ENCODE measurements around the gene PDZD7.

PDZD7 gene

DNA sequence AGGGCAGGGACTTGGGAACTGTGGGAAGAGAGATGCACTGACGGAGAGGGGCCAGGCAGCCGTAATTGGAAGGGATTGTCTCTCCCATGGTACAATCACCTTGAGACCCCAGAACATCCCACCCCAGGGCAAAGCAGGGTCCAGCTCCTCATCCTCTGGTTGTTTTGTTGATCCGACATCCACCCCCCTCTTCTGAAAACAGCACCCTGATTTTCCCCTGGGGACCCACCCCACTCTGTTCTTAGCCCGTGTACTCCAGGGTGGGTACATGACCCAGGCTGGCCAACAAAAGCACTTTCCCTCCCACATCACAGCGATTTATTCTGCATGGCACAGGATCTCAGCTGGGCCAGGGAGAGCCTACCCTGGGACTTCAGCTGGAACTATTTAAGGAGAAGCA is 14.1 kb downstream of the PDZD7 start:
- DNase-seq: no peak

- DNase-seq: no peak
Measured at GRCh38 chr10:101015582-101015973, 15.4 kb downstream of the PDZD7 start.

- no peak for DNase-seq
Measured at GRCh38 chr10:101014966-101015581, 15.9 kb downstream of the PDZD7 start.

- no peak for DNase-seq
Measured at GRCh38 chr10:101014230-101014884, 16.6 kb downstream of the PDZD7 start.

- no peak for DNase-seq
Measured at GRCh38 chr10:101013365-101013825, 17.5 kb downstream of the PDZD7 start.

- peak; percentile 46 for DNase-seq
Measured at GRCh38 chr10:101012525-101013364, 18.2 kb downstream of the PDZD7 start.

GRCh38 chr10:101011517-101012423 is 19.2 kb downstream of the PDZD7 start:
- DNase-seq: no peak

GRCh38 chr10:101010329-101010728 is 20.6 kb downstream of the PDZD7 start:
- DNase-seq: no peak

- DNase-seq: no peak
Measured at GRCh38 chr10:101008823-101009423, 22.0 kb downstream of the PDZD7 start.

DNA sequence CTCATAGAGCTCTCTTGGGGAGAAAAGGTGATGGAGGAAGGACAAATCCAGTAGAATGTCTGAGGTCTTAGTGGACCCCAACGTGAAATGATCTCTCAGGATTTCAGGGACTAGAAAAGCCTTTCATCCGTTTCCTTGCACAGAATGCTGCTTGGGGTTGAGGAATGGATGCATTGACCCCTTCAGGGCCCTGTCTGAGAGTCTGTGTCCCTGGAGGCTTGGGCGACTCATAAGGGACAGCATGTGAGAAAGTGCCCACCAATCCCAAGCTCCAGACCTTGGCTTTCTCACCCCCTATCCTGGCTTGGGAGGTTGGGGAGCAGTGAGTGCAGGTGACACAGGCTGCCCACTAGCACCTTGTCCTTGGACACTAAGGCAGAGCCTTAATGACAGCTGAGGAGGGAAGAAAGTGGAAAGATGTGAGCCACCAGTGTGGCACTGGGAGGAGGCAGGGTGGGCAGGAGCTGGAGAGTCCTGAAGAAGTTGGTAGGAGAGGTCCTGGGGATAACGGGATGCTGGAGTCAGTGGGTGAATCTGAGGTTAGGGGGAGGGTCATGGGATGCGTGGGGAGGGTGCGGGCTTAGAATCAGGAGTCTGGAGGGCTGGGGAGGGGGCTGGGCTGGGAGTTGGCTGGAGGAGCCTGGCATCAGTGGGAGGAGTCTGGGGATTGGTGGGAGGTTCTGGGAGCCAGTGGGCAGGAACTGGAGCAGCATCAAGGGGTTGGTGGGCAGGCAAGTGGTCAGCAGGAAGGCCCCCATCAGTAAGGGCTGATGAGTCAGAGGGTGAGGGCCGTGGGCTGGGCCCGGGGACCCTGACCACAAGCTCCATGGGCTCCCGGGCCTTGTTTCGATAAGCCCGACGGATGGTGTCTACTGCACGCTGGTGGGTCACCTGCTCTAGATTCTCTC is 22.8 kb downstream of the PDZD7 start:
- no peak for DNase-seq

DNA sequence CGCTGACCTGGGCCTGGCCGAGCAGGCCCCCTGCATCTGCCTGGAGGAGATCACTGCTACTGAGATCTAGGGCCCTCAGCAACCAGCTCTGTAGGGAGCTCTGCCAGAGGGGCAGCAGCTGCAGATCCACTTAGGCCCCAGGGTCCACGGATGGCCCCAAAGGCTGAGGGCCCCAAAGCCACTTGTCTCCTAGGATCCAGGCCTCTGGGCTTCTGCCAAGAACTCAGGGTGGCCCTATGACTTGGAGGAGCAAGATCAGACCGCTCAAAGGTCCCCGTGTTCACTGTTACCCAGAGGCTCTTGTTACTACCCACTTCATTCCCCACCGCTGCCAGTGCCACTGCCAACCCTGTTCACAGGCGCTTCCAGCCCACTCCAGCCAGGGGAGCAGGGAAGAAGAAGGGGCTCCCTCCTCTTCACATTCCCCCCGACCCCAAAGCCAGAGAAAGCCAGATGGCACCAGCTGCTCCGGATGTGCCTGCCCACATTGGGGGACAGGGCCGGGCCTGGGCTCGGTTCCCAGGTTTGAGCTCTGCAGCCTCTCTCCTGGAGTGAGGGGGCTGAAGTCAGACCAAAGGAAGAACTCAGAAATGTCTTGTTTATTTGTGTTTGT is 23.7 kb downstream of the PDZD7 start:
- no peak for DNase-seq

DNA sequence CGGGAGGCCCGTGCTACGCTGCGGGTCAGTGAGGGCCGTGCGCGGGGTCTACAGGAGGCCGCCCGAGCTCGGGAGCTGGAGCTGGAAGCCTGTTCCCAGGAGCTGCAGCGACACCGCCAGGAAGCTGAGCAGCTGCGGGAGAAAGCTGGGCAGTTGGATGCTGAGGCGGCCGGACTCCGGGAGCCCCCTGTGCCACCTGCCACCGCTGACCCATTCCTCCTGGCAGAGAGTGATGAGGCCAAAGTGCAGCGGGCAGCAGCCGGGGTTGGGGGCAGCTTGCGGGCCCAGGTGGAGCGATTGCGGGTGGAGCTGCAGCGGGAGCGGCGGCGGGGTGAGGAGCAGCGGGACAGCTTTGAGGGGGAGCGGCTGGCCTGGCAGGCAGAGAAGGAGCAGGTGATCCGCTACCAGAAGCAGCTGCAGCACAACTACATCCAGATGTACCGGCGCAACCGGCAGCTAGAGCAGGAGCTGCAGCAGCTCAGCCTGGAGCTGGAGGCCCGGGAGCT is 24.3 kb downstream of the PDZD7 start:
- no peak for DNase-seq

DNA sequence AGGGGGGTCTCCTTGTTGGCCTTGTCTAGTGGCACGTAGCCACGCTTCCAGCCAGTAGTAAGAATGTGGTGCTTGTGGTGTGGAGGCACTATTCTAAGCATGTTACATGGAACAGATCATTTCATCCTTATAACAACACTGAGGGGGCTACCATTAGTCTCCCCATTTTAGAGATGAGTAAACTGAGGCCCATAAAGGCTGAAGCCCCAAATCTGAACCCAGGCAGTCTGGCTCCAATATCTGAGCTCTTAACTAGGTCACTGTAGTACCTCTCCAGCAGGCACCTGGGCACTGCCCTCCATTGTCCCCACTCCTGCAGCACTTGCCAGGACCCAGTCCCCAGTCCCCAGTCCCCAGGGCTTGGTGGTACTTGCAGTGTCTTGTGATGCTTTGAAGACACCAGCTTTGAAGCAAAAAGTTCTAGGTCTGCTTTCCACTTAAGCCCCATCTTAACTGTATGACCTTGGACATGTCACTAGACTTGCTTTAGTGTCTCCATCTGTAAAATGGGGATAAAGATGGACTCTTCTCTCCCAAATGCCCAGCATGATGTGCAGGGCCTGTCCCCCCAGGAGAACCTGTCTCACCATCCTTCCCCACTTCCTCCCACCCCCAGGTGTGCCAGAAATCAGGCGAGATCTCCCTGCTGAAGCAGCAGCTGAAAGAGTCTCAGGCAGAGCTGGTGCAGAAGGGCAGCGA is 24.9 kb downstream of the PDZD7 start:
- no peak for DNase-seq

DNA sequence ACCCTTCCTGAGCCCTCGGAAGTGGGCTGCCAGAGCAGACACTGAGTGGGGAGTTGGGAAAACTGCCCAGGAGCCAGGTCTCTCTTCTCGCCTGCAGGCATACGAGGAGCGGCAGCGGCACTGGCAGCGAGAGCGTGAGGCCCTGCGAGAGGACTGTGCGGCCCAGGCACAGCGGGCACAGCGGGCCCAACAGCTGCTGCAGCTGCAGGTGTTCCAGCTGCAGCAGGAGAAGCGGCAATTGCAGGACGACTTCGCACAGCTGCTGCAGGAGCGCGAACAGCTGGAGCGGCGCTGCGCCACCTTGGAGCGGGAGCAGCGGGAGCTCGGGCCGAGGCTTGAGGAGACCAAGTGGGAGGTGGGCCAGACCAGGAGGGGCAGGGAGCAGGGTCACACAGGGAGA is 25.6 kb downstream of the PDZD7 start:
- DNase-seq: no peak

DNA sequence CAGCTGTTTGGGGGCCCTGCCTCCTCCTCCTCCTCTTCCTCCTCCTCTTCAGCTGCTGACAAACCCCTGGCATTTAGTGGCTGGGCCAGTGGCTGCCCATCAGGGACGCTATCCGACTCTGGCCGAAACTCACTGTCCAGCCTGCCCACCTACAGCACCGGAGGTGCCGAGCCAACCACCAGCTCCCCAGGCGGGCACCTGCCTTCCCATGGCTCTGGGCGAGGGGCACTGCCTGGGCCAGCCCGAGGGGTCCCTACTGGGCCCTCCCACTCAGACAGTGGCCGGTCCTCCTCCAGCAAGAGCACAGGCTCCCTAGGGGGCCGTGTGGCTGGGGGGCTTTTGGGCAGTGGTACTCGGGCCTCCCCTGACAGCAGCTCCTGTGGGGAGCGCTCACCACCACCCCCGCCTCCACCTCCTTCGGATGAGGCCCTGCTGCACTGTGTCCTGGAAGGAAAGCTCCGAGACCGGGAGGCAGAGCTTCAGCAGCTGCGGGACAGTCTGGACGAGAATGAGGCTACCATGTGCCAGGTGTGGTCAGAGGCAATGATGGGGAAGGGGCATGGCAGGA is 27.2 kb downstream of the PDZD7 start:
- no peak for DNase-seq

- no peak for DNase-seq
Measured at GRCh38 chr10:101002456-101002855, 28.5 kb downstream of the PDZD7 start.

- DNase-seq: no peak
Measured at GRCh38 chr10:101001659-101002035, 29.3 kb downstream of the PDZD7 start.

DNA sequence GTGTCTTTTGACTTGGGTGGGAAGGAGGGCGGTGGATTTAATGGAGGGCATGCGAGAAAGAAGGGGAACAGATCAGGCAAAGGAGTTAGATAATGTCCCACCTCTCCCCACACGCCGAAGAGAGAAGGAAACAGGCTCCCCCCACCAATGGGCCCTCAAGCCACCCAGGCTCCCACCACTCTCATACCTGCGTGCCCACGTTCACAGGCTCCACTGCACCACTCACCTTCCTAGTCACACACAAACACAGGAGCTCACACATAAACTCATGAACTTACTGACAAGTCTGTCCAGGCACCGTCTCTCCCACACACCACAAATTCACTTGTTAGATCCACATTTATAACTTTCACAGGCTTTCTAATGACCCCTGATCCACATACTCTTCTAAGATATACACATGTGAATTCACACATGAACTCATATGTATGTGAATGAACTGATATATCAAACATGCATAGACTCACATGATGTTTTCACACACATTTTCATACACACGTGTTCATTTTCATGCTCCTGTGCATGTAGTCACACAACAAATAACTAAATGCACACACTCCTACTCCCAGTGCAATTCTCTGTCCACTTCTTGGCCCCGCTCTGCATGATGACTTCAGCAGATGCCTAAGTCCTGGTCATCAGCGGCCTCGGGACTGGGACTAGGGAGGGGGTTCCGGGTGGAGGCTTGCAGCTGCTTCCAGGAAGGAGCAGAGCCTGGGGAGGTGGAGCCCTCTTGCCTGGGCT is 29.8 kb downstream of the PDZD7 start:
- DNase-seq: no peak

Data from DMS153 (cell line).